ENCODE measurements around the gene SDHD. TPM values are rescaled to one million over a fixed set of nuclear protein-coding genes. Genes with fewer than 3 reads are reported as not detected.

The SDHD gene
- total and polyA plus RNA-seq, 2 experiments from 2014 or later: 52.1 to 184 TPM

GRCh38 chr11:112097734-112098528 is 11.3 kb downstream of the SDHD start:
- Histone ChIP-seq H3K36me3 (peaks cover 28% of the 10 kb centered on the region), H3K27ac (no peak overlapping the region), H3K27me3 (no peaks in the 10 kb centered on the region), H3K4me3 (no peak overlapping the region), H3K4me1 (ENCODE audit: low read depth) (no peaks in the 10 kb centered on the region), H3K9me3 (ENCODE audit: low read depth) (no peaks in the 10 kb centered on the region)
- no peak for TF ChIP-seq CTCF (IDR thresholded peaks at IDR 0.05; ENCODE audit: low read depth, low read length)
- no peak for DNase-seq (ENCODE audit: low read depth in 1 of 2, low spot score in 1 of 2)

DNA sequence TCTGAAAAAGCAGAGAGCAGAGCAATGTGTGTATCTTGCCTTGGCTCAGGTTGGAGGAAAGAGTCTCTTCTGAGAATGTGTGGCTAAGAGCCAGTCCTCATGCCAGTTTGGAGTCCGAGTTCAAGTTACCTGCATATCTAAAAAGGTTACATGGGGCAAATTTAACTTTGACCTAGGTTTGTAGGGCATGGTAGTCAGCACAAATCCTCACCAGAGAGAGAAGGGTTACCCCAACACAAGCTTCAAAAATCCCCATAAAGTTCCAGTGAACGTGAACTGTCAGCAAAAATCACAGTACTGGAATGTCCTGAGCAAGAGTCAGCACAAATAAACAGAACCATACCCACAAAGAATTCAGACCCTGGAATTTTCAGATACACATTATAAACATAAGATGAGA is 13.8 kb downstream of the SDHD start:
- peaks cover 7% of the 10 kb centered on the region for H3K36me3 ChIP-seq
- no peak for TF ChIP-seq CTCF (IDR thresholded peaks at IDR 0.05; ENCODE audit: low read depth, low read length)
- no peaks in the 10 kb centered on the region for H3K4me1 ChIP-seq (ENCODE audit: low read depth)
- H3K27me3 ChIP-seq: no peaks in the 10 kb centered on the region
- H3K27ac ChIP-seq: no peak overlapping the region
- no peaks in the 10 kb centered on the region for H3K9me3 ChIP-seq (ENCODE audit: low read depth)
- no peak overlapping the region for H3K4me3 ChIP-seq
- DNase-seq (ENCODE audit: low read depth in 1 of 2, low spot score in 1 of 2): no peak

GRCh38 chr11:112103446-112103845 is 16.8 kb downstream of the SDHD start:
- Histone ChIP-seq H3K9me3 (ENCODE audit: low read depth) (no peaks in the 10 kb centered on the region), H3K4me3 (no peak overlapping the region), H3K27me3 (no peaks in the 10 kb centered on the region), H3K27ac (no peak overlapping the region), H3K4me1 (ENCODE audit: low read depth) (no peaks in the 10 kb centered on the region), H3K36me3 (no peaks in the 10 kb centered on the region)
- no peak for TF ChIP-seq CTCF (IDR thresholded peaks at IDR 0.05; ENCODE audit: low read depth, low read length)
- DNase-seq (ENCODE audit: low read depth in 1 of 2, low spot score in 1 of 2): no peak

DNA sequence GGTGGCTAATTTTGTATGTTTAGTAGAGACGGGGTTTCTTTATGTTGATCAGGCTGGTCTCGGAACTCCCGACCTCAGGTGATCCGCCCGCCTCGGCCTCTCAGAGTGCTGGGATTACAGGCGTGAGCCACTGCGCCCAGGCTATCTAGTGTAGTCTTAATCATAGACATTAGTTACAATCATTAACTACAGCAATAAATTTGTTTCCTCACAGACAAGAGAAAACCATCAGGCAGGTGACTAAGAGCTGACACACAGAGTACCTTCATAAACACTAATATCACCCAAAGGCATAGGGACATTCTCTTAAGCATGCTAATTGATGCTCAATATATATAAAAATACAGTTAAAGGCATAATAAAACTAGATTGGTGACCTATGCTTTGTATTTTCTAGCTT is 19.4 kb downstream of the SDHD start:
- no peaks in the 10 kb centered on the region for H3K27me3 ChIP-seq
- H3K4me3 ChIP-seq: no peak overlapping the region
- no peaks in the 10 kb centered on the region for H3K4me1 ChIP-seq (ENCODE audit: low read depth)
- H3K9me3 ChIP-seq (ENCODE audit: low read depth): no peaks in the 10 kb centered on the region
- DNase-seq (ENCODE audit: low read depth in 1 of 2, low spot score in 1 of 2): no peak
- H3K27ac ChIP-seq: no peak overlapping the region
- no peak for TF ChIP-seq CTCF (IDR thresholded peaks at IDR 0.05; ENCODE audit: low read depth, low read length)
- H3K36me3 ChIP-seq: no peaks in the 10 kb centered on the region

- DNase-seq (ENCODE audit: low read depth in 1 of 2, low spot score in 1 of 2): peak; percentile 76
- peak; percentile 64 for TF ChIP-seq CTCF (IDR thresholded peaks at IDR 0.05; ENCODE audit: low read depth, low read length)
- no peak overlapping the region for H3K4me3 ChIP-seq
- no peaks in the 10 kb centered on the region for H3K27me3 ChIP-seq
- H3K4me1 ChIP-seq (ENCODE audit: low read depth): peaks cover 3% of the 10 kb centered on the region
- no peaks in the 10 kb centered on the region for H3K9me3 ChIP-seq (ENCODE audit: low read depth)
- no peak overlapping the region for H3K27ac ChIP-seq
- no peaks in the 10 kb centered on the region for H3K36me3 ChIP-seq
Measured at GRCh38 chr11:112113539-112114457, 27.1 kb downstream of the SDHD start.

Data from cardiac muscle cell (in vitro differentiated cells and primary cell).